Right cardiac atrium (tissue), 5 donors: ENCODE results near the gene STARD10. TPM values are rescaled to one million over a fixed set of nuclear protein-coding genes. Genes with fewer than 3 reads are reported as not detected.
"Not testable (repeated sequence)": the region's sequence is repeated elsewhere in the genome, so short reads cannot be mapped to it uniquely, and the experiment has no call there.

Source experiments
- ATAC-seq, 2 donors: fragments of 200-7000 bp; cut with Tn5 transposase; one replicate each; pipeline versions ENCODE4 v1.8.0 to v1.9.1; 2020; ENCODE audit warnings: moderate library complexity in 2 of 2, mild to moderate bottlenecking in 1 of 2
- DNase-seq, 3 donors: peaks; one replicate each; pipeline ENCODE4 v3.0.0-alpha.2; 2020
- H3K27ac ChIP-seq: one replicate; pipeline ENCODE4 v1.5.1; 2013; ENCODE audit warnings: mild to moderate bottlenecking, low read length, control low read depth, moderate library complexity
- H3K27me3 ChIP-seq: one replicate; pipeline ENCODE4 v1.6.1; 2013; ENCODE audit not compliant: control insufficient read depth, insufficient read depth
- H3K4me1 ChIP-seq: one replicate; pipeline ENCODE4 v1.6.1; 2013; ENCODE audit warnings: low read length; ENCODE audit not compliant: control insufficient read depth, insufficient read depth
- H3K4me3 ChIP-seq: one replicate; pipeline ENCODE4 v1.5.1; 2013; ENCODE audit warnings: low read length, control low read depth
- H3K9me3 ChIP-seq: one replicate; pipeline ENCODE4 v1.6.1; 2013; ENCODE audit warnings: low read length; ENCODE audit not compliant: control insufficient read depth
- WGBS: extraction: QIAGEN DNeasy Blood & Tissue Kit; methylation state at CpG from one replicate; pipeline ENCODE4 v1.1.7; 2013; 5-methylcytosine and 5-hydroxymethylcytosine counted together
- intact Hi-C, 4 donors: fragments of 100-400 bp; cut with DNase I; formaldehyde crosslinking; loops; one replicate each; pipeline versions ENCODE4 v1.11.0 to v1.14.0; 2022 to 2023
- polyA plus RNA-seq: library from polyadenylated mRNA; stranded (reverse); fragments of 200-250 nt; gene quantifications from one replicate; pipeline ENCODE4 v1.2.3, GENCODE V29; 2013
- total RNA-seq, 4 donors: library from RNA; stranded (reverse); fragmentation: NEBNext Ultra II Directional; extraction: Animal tissue kit (Norgen Biotek cat#: 25700); gene quantifications; one replicate each; pipeline ENCODE4 v1.2.1, GENCODE V29; 2021
- donor health status: healthy with polysubstance abuse.
- donor health status: DM: no; HTN: yes; CAD: no.
- donor health status: DM: no; HTN: no; CAD: no.
- donor health status: DM: no; HTN: yes; CAD: no; lungs with severe emphysema.
- donor health status: DM: yes; HTN: yes; CAD: no.

Gene STARD10
- total and polyA plus RNA-seq, 5 donors, result 88.9 to 228 (median 122) TPM

DNA sequence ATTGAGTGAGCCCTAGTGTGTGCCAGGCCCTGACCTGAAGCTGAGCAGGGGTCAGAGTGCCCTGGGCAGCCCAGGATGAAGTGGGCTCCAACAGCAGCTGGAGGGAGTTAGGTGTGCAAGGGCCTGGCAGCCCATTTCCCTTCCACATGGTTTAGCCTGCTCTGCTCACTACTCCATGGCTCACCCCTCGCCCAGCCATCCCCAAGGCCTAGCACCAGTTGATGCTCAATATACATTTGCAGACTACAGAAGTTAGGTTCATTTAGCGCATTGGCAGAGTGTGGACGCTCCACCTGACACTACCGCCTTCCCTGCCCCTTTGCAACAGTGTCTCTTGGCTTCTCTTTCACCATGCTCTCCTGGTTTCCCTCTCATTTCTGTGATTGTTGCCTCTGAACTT lies 24.1 kb upstream of the STARD10 start:
- no peak for ATAC-seq
- Histone ChIP-seq H3K27me3 (no peaks in the 10 kb centered on the region), H3K4me3 (no peak overlapping the region), H3K9me3 (no peaks in the 10 kb centered on the region), H3K4me1 (peaks cover 6% of the 10 kb centered on the region), H3K27ac (no peak overlapping the region)
- 98% methylated on average over 4 of the region's 4 CpGs for WGBS
- DNase-seq, result peak in 1 of 3 donors; percentile 30
- intact Hi-C loops, result no loop called here

DNA sequence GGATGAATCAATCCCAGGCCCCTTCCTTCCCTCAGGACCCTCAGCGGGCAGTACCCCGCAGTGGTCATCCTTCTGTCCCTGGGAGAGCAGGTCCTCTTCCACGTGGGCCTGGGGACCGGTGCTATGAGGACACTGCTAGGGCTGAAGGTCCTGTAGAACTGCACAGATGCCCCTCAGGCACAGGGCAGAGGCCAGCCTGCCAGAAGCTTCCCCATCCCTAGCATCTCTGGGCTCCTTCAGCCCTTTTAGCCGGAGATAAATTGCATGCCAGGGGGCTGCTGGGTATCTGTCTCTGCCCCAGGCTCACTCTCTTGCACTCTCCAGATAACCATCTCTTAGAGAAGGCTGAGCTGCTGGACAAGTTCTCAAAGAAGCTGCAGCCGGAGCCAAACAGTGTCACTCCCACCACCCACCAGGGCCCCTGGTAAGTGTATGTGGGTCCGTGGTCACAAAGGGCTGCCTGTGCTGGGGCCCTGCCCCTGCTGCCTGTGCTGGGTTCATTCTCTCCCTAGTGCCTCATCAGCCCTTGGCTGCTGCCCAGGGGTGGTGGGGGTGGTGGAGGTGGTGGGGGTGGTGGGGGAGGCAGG lies 22.6 kb upstream of the STARD10 start:
- no peak overlapping the region for H3K27ac ChIP-seq
- no peak overlapping the region for H3K4me3 ChIP-seq
- no peaks in the 10 kb centered on the region for H3K9me3 ChIP-seq
- ATAC-seq (no peak), DNase-seq (peak in 1 of 3 donors; percentile 42)
- WGBS, result 73% methylated on average over 7 of the region's 7 CpGs
- H3K4me1 ChIP-seq, result peaks cover 8% of the 10 kb centered on the region
- intact Hi-C loops, result no loop called here
- no peaks in the 10 kb centered on the region for H3K27me3 ChIP-seq

DNA sequence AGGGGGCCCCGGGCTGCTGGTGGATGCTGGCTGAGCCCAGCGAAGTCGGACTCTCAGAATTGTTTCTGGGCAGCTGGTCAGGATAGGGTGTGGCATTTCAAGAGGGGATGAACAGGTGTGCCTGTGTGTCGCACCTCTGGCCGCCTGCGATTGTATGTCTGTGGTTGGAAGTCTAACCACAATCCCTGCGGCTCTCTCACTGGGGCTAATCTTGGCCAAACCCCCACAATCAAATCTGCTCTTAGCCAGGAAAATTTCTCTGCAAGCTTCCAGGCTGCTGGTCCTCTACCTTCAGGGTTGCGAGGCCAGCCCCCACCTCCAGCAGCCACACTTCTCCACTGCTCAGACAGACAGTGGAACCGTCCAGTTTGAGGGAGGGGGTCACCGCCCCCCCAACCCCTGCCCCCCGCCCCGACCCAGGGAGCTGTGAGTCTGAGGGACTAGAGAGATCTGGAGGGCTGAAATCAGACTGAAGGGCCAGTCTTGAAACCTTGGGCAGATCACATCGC lies 21.3 kb upstream of the STARD10 start:
- intact Hi-C loops, result no loop called here
- peaks cover 6% of the 10 kb centered on the region for H3K4me1 ChIP-seq

DNA sequence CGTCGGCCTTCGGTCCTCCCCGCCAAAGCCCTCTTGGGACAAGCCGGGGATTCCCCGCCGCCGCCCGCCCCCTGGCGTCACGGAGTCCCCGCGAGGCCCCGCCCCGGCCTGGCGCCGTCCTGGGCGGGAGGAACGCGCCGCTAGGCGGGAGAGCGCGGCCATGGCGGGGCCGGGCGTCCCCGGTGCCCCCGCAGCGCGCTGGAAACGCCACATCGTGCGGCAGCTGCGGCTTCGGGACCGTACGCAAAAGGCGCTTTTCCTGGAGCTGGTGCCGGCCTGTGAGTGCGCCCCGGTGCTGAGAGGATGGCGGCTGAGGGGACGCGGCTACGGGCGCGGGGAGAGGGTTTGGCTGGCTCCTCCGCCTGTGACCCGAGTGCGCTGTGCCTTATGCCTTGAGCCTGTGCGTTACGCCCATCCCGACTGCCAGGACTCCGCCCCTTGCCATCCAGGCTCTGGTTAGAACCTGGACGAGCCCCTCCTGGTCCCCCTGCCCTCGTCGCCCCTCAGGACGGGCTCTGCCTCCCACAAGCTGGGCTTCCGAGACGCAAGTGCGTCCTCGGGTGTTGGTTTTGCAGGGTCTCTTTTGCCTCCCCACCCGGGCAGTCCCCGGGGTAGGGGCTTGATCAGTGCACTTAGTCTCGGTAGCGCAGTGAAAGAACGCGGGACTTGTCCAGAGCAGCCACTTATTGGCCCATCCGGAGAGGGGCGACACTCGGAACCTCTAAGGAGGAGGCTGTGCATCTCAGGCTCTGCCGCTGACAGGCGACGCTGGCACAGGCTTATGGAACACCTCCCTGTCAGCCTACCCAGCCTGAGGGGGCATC lies 20.7 kb upstream of the STARD10 start, which contains the start of gene ATG16L2:
Gene ATG16L2, plus strand, starts transcription at position 126 of the 824 bp plus-strand sequence. Its CDS starts 35 bp downstream, at position 161.
- Histone ChIP-seq H3K4me3 (peak within 1 kb of the TSS; percentile 37), H3K27me3 (no peaks in the 10 kb centered on the region), H3K9me3 (no peaks in the 10 kb centered on the region), H3K27ac (peak within 1 kb of the TSS; percentile 85), H3K4me1 (peaks cover 6% of the 10 kb centered on the region)
- under 1% methylated on average over 75 of the region's 75 CpGs for WGBS
- intact Hi-C loops, result no loop called here
- DNase-seq, result peak; percentile 87 to 95 (median 94)
- ATAC-seq, result peak; percentile 93 to 95

More for the DNA sequence above, 21.3 kb upstream of the STARD10 start:
- Histone ChIP-seq H3K9me3 (no peaks in the 10 kb centered on the region), H3K27ac (no peak overlapping the region), H3K4me3 (peak overlapping the region; percentile 37), H3K27me3 (no peaks in the 10 kb centered on the region)
- 26% methylated on average over 13 of the region's 13 CpGs for WGBS
- DNase-seq (no peak), ATAC-seq (no peak)

DNA sequence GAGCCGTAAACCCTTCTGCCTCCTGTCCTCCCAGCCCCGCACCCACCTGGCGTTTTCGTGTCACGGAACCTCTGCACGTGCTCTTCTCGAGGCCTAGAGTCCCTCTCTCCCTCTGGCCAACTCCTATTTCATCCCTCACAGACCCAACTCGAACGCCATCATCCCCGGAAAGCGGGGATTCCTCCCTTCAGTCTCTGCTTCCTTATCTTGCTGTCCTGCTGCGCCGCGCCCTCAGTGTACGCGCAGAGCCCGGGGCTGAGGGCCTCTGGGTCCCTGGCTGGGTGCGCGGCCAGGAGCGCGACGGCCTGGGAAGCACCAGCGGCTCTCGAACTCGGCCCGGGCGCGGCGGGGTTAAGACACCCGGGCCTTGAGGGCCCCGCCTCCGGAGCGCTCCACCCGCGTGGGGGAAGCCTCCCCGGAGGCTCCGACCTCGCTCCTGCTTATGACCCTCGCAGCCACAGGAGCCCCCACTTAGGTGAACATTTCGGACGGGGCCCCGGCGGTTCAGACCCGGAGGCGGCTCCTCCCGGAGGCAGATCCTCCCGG lies 20.0 kb upstream of the STARD10 start:
- H3K4me1 ChIP-seq, result peaks cover 6% of the 10 kb centered on the region
- under 1% methylated on average over 47 of the region's 47 CpGs for WGBS

DNA sequence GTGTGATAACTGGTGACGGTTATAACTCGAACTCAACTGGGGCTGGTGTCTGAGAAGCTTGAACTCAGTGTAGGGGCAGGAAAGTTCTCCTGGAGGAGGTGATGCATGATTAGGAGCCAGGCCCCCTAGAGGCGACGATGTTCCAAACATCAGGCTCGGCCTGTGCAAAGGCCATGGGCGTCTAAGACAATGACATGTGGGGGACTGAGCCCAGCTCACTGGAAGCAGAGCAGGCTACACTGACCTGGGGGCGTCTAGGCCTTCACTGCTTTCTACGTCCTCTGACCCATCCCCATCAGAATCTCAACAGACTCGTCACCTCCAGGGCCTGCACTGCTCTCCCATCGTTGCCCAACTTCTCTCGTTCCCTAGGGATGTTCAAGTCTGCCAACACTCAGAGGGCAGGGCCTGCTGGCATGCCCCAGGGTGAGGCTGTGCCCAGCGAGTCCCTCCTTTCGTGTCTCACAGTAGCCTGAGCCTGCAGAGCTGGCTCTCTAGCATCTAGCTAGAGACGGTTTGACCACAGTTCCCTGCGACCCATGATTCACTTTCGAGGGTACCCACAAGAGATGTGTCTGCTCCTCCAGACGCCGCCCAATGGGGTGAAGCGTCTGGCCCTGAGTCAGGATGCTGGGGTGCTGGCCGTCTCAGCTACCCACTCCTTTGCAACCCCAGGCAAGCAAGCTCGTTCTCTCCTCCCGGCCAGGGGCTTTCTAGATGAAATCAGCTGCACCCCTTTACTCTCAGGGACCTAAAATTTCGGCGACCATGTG lies 19.3 kb upstream of the STARD10 start:
- DNase-seq (peak in 1 of 3 donors; percentile 83), ATAC-seq (peak; percentile 14 to 38)
- Histone ChIP-seq H3K9me3 (no peaks in the 10 kb centered on the region), H3K27me3 (no peaks in the 10 kb centered on the region), H3K4me1 (peaks cover 6% of the 10 kb centered on the region), H3K4me3 (peak overlapping the region; percentile 37), H3K27ac (peak overlapping the region; percentile 85)
- 11% methylated on average over 24 of the region's 24 CpGs for WGBS
- intact Hi-C loops, result no loop called here

More for the DNA sequence above, 20.0 kb upstream of the STARD10 start:
- Histone ChIP-seq H3K27me3 (no peaks in the 10 kb centered on the region), H3K4me3 (peak overlapping the region; percentile 37), H3K27ac (peak overlapping the region; percentile 85), H3K9me3 (no peaks in the 10 kb centered on the region)
- intact Hi-C loops, result no loop called here
- peak; percentile 89 to 91 for ATAC-seq
- peak; percentile 88 to 94 (median 93) for DNase-seq

DNA sequence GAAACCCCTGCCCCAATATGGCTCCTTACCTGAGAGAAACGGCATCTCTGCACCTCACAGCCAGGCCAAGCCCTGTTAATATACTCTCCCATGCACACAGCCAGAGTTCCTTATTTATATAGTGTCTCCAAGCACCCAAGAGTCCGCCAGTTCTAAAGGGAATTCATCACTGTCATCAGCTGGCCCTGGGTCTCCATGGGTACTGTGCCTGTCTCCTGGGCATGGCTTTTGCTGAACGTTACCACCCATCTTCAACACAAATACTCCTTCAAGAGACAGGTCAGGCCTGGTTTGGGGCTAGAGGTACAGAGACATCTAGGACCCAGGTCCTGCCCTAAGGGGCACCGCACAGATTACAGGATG lies 18.7 kb upstream of the STARD10 start:
- WGBS, result 49% methylated on average over 4 of the region's 4 CpGs
- Histone ChIP-seq H3K27me3 (no peaks in the 10 kb centered on the region), H3K9me3 (no peaks in the 10 kb centered on the region), H3K4me3 (peak overlapping the region; percentile 37), H3K4me1 (peaks cover 6% of the 10 kb centered on the region), H3K27ac (peak overlapping the region; percentile 13)
- ATAC-seq (no peak), DNase-seq (no peak)
- intact Hi-C loops, result no loop called here

DNA sequence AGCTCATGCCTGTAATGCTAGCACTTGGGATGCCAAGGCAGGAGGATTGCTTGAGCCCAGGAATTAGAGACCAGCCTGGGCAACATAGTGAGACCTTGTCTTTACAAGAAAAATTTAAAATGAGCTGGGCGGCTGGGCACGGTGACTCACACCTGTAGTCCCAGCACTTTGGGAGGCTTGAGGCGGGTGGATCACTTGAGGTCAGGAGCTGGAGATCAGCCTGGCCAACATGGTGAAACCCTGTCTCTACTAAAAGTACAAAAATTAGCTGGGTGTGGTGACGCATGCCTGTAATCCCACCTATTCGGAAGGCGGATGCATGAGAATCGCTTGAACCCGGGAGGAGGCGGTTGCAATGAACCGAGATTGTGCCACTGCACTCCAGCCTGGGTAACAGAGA lies 17.8 kb upstream of the STARD10 start:
- DNase-seq, H3K4me3 ChIP-seq, H3K27me3 ChIP-seq, ATAC-seq, H3K4me1 ChIP-seq, H3K9me3 ChIP-seq, H3K27ac ChIP-seq, intact Hi-C loops: not testable (repeated sequence)
- 96% methylated on average over 10 of the region's 10 CpGs for WGBS

DNA sequence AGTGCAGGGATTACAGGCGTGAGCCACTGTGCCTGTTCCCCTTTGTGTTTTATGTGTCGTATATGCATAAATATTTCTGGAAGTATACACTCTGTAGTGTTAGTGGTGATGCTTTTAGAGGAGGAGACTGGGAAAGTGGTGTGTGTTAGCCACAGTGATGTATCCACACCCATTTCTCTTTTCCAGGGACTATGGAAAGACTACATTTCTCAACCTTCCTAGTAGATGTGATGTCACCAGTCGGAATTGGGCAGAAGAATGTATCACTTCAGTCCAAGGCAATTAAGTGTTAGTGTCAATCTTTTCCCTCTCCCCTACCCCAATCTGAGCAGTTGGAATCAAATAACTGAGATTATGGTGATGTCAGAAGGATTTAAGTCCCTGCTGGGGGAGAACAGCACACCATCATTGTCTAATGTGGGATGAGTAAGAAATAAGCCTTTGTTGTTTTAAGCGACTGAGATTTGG lies 14.5 kb upstream of the STARD10 start:
- H3K9me3 ChIP-seq, result no peaks in the 10 kb centered on the region
- intact Hi-C loops, result no loop called here
- no peak for ATAC-seq
- H3K4me1 ChIP-seq, result peaks cover 6% of the 10 kb centered on the region
- H3K4me3 ChIP-seq, result no peak overlapping the region
- no peak for DNase-seq
- H3K27me3 ChIP-seq, result no peaks in the 10 kb centered on the region
- H3K27ac ChIP-seq, result no peak overlapping the region
- WGBS, result 82% methylated on average over 4 of the region's 4 CpGs

DNA sequence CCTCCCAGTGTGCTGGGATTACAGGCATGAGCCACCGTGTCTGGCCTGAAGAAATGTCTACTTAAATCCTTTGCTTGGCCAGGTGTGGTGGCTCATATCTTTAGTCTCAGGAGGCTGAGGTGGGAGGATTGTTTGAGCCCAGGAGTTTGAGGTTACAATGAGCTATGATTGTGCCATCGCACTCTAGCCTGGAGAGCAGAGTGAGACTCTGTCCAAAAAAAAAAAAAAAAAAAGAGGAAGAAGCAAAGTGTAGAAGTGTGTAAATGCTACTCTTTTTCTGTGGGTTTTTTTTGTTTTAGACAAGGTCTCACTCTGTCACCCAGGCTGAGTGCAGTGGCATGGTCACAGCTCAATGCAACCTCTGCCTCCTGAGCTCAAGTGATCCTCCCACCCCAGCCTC lies 13.9 kb upstream of the STARD10 start:
- intact Hi-C loops, result no loop called here
- H3K9me3 ChIP-seq, result no peaks in the 10 kb centered on the region
- no peaks in the 10 kb centered on the region for H3K27me3 ChIP-seq
- ATAC-seq, result peak; percentile 12 to 36
- H3K4me3 ChIP-seq, result no peak overlapping the region
- no peak overlapping the region for H3K27ac ChIP-seq
- 75% methylated on average over 2 of the region's 2 CpGs for WGBS
- no peak for DNase-seq
- peaks cover 2% of the 10 kb centered on the region for H3K4me1 ChIP-seq
